DOHH2 (cell line): ENCODE measurements around the gene YTHDC2.

Experiments
- EZH2phosphoT487 ChIP-seq: fragments of 200-600 bp; sonication (generic); IDR thresholded peaks from 2 replicates; pipeline ENCODE4 v1.6.1; 2017; ENCODE audit warnings: borderline replicate concordance, mild to moderate bottlenecking, antibody characterized with exemption, low read length, moderate library complexity, mixed read lengths
- TF ChIP-seq, protein P1 (sequence below): fragments of 200-600 bp; sonication (generic); IDR thresholded peaks from one replicate; pipeline ENCODE4 v1.5.1; 2014; ENCODE audit warnings: antibody characterized with exemption, mild to moderate bottlenecking, low read depth, low read length; ENCODE audit not compliant: poor library complexity, severe bottlenecking

- TF ChIP-seq, protein P1, sequence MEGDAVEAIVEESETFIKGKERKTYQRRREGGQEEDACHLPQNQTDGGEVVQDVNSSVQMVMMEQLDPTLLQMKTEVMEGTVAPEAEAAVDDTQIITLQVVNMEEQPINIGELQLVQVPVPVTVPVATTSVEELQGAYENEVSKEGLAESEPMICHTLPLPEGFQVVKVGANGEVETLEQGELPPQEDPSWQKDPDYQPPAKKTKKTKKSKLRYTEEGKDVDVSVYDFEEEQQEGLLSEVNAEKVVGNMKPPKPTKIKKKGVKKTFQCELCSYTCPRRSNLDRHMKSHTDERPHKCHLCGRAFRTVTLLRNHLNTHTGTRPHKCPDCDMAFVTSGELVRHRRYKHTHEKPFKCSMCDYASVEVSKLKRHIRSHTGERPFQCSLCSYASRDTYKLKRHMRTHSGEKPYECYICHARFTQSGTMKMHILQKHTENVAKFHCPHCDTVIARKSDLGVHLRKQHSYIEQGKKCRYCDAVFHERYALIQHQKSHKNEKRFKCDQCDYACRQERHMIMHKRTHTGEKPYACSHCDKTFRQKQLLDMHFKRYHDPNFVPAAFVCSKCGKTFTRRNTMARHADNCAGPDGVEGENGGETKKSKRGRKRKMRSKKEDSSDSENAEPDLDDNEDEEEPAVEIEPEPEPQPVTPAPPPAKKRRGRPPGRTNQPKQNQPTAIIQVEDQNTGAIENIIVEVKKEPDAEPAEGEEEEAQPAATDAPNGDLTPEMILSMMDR, result no peak
- TF ChIP-seq EZH2phosphoT487, result no peak
These were observed 39.1 kb downstream of the YTHDC2 start for GRCh38 chr5:113552620-113553019.
